Mammary epithelial cell (primary cell): Measurements from ENCODE around the gene TOB1.

ENCODE experiments used
- CTCF ChIP-seq, 2 donors: IDR thresholded peaks in 1 of 2; conservative IDR thresholded peaks in 1 of 2; 2 replicates each; pipeline ENCODE4 v1.5.1; 2011 to 2012; ENCODE audit warnings: inconsistent platforms in 2 of 2, low read length in 2 of 2, mild to moderate bottlenecking in 2 of 2, control low read depth in 1 of 2, low read depth in 1 of 2; ENCODE audit not compliant: insufficient read depth in 1 of 2; ENCODE audit errors: extremely low read depth in 1 of 2
- EZH2 ChIP-seq: IDR thresholded peaks from 2 replicates; pipeline ENCODE4 v1.6.1; 2012; ENCODE audit warnings: low read length, inconsistent platforms, borderline replicate concordance

- TF ChIP-seq CTCF (conservative IDR thresholded peaks at IDR 0.05 in 1 of 2, IDR thresholded peaks at IDR 0.05 in 1 of 2; ENCODE audit: extremely low read depth in 1 of 2, insufficient read depth in 1 of 2, low read depth in 1 of 2, low read length in 2 of 2) (peak in 1 of 2 donors; percentile 4), EZH2 (no peak)
Measured at GRCh38 chr17:50903604-50904517, 37.7 kb upstream of the TOB1 start.
